Spleen (tissue), 11 donors: ENCODE results near the gene TNFRSF1B. TPM values are rescaled to one million over a fixed set of nuclear protein-coding genes. Genes with fewer than 3 reads are reported as not detected.

Experiments
- DNase-seq: peaks from one replicate; pipeline ENCODE4 v3.0.0-alpha.2; 2020
- H3K27ac ChIP-seq, 8 donors: fragments of 200-600 bp; sonication (generic) in 7 of 8; 1 replicate in 4 of 8; 2 replicates in 4 of 8; pipeline versions ENCODE4 v1.5.0 to v1.8.0; 2016 to 2021; ENCODE audit warnings: inconsistent platforms in 4 of 8, mild to moderate bottlenecking in 4 of 8, moderate library complexity in 1 of 8
- H3K27me3 ChIP-seq, 7 donors: fragments of 200-600 bp; sonication (generic) in 6 of 7; replicated peaks in 1 of 7; 1 replicate in 4 of 7; 2 replicates in 3 of 7; pipeline versions ENCODE4 v1.5.0 to v1.8.0; 2016 to 2021; ENCODE audit warnings: inconsistent platforms in 3 of 7, mild to moderate bottlenecking in 1 of 7
- H3K36me3 ChIP-seq, 6 donors: fragments of 200-600 bp; sonication (generic) in 5 of 6; 1 replicate in 4 of 6; 2 replicates in 2 of 6; pipeline versions ENCODE4 v1.5.0 to v1.8.0; 2016 to 2021; ENCODE audit warnings: inconsistent platforms in 2 of 6
- H3K4me1 ChIP-seq, 6 donors: fragments of 200-600 bp; sonication (generic) in 5 of 6; 1 replicate in 3 of 6; 2 replicates in 3 of 6; pipeline versions ENCODE4 v1.5.0 to v1.8.0; 2016 to 2021; ENCODE audit warnings: inconsistent platforms in 3 of 6
- H3K4me3 ChIP-seq, 8 donors: fragments of 200-600 bp; sonication (generic) in 7 of 8; 1 replicate in 4 of 8; 2 replicates in 4 of 8; pipeline versions ENCODE4 v1.5.0 to v1.8.0; 2016 to 2021; ENCODE audit warnings: inconsistent platforms in 4 of 8, mild to moderate bottlenecking in 4 of 8, moderate library complexity in 2 of 8
- H3K9me3 ChIP-seq, 8 donors: fragments of 200-600 bp; sonication (generic) in 7 of 8; 1 replicate in 4 of 8; 2 replicates in 4 of 8; pipeline versions ENCODE4 v1.5.0 to v1.8.0; 2016 to 2021; ENCODE audit warnings: inconsistent platforms in 4 of 8
- CTCF ChIP-seq, 11 experiments: fragments of 200-600 bp in 7 of 11; fragments of 450-650 bp in 4 of 11; sonication (generic) in 4 of 11; IDR thresholded peaks in 8 of 11; conservative IDR thresholded peaks in 3 of 11; 1 replicate in 7 of 11; 2 replicates in 4 of 11; pipeline versions ENCODE4 v1.4.0 to v1.8.0; 2016 to 2021; ENCODE audit warnings: antibody characterized with exemption in 11 of 11, inconsistent platforms in 4 of 11, mild to moderate bottlenecking in 1 of 11
- POLR2A ChIP-seq, 3 donors: fragments of 450-650 bp; IDR thresholded peaks; one replicate each; pipeline ENCODE4 v1.5.1; 2017; ENCODE audit warnings: antibody characterized with exemption in 3 of 3, mild to moderate bottlenecking in 1 of 3
- POLR2AphosphoS5 ChIP-seq, 3 donors: sonication (generic); formaldehyde crosslinking; IDR thresholded peaks; one replicate each; pipeline ENCODE4 v1.5.1; 2017; ENCODE audit warnings: antibody characterized with exemption in 3 of 3
- WGBS, 5 donors: extraction: QIAGEN DNeasy Blood & Tissue Kit in 3 of 5; methylation state at CpG; one replicate each; pipeline versions ENCODE4 v1.1.5 to v1.1.7; 2013 to 2018; 5-methylcytosine and 5-hydroxymethylcytosine counted together
- intact Hi-C: fragments of 100-400 bp; cut with DNase I; formaldehyde crosslinking; loops from one replicate; pipeline ENCODE4 v1.15.0; 2023; ENCODE audit warnings: low total_unique reads
- polyA plus RNA-seq, 3 donors: library from polyadenylated mRNA; stranded (reverse); fragments of 200-250 nt; gene quantifications; one replicate each; pipeline ENCODE4 v1.2.1, GENCODE V29; 2013
- total RNA-seq, 7 donors: library from RNA; depleted of rRNA in 3 of 7; stranded (reverse); fragments of >200 nt in 3 of 7; fragmentation: NEBNext Ultra II Directional in 4 of 7; extraction: Animal tissue kit (Norgen Biotek cat#: 25700) in 4 of 7; gene quantifications; one replicate each; pipeline versions ENCODE4 v1.1.0 to v1.2.1, GENCODE V29; 2016 to 2021
- donor health status: healthy with polysubstance abuse.
- donor health status: DM: no; HTN: no; CAD: no; lungs with moderate emphysema.
- donor health status: DM: no; HTN: no; CAD: no.
- donor health status: Bipolar disorder and iron deficiency.
- donor health status: healthy.
- donor health status: DM: no; HTN: no; CAD: no.
- donor health status: DM: yes; HTN: yes; CAD: no.

The TNFRSF1B gene
- total and polyA plus RNA-seq, 10 donors: 28.5 to 233 (median 167) TPM

- Histone ChIP-seq H3K4me3 (peak overlapping the region in 2 of 8 donors; percentile 7 to 61), H3K9me3 (peaks cover 0 to 6% (median 0%) of the 10 kb centered on the region in 8 donors), H3K27me3 (no peaks in the 10 kb centered on the region), H3K4me1 (peaks cover 59 to 100% (median 86%) of the 10 kb centered on the region in 6 donors), H3K27ac (peak overlapping the region; percentile 88 to 99 (median 96)), H3K36me3 (no peaks in the 10 kb centered on the region)
- DNase-seq: no peak
- intact Hi-C loops: no loop called here
- WGBS, 5 donors: 13 to 35% (median 29%) methylated on average over 9 of the region's 9 CpGs
- TF ChIP-seq POLR2AphosphoS5 (IDR thresholded peaks at IDR 0.05) (peak; percentile 62 to 86 (median 67)), CTCF (IDR thresholded peaks at IDR 0.05 in 8 of 11, conservative IDR thresholded peaks at IDR 0.05 in 3 of 11) (peak in 2 of 11 experiments; percentile 21 to 30), POLR2A (IDR thresholded peaks at IDR 0.05) (peak in 1 of 3 donors; percentile 57)
These were observed 16.2 kb upstream of the TNFRSF1B start for GRCh38 chr1:12150456-12151200.

- Histone ChIP-seq H3K4me1 (peaks cover 59 to 100% (median 83%) of the 10 kb centered on the region in 6 donors), H3K27ac (peak overlapping the region; percentile 88 to 99 (median 96)), H3K4me3 (peak overlapping the region in 1 of 8 donors; percentile 61), H3K9me3 (peaks cover 0 to 6% (median 0%) of the 10 kb centered on the region in 8 donors), H3K27me3 (no peaks in the 10 kb centered on the region), H3K36me3 (no peaks in the 10 kb centered on the region)
- TF ChIP-seq POLR2AphosphoS5 (IDR thresholded peaks at IDR 0.05): no peak
- no peak for TF ChIP-seq POLR2A (IDR thresholded peaks at IDR 0.05)
- TF ChIP-seq CTCF (IDR thresholded peaks at IDR 0.05 in 8 of 11, conservative IDR thresholded peaks at IDR 0.05 in 3 of 11): no peak
- WGBS, 5 donors: 94 to 100% (median 98%) methylated on average over 2 of the region's 2 CpGs
- intact Hi-C loops: no loop called here
- no peak for DNase-seq
These were observed 15.3 kb upstream of the TNFRSF1B start for GRCh38 chr1:12151465-12151864.

GRCh38 chr1:12152113-12152891, 14.5 kb upstream of the TNFRSF1B start:
- DNase-seq: no peak
- 49 to 61% (median 59%) methylated on average over 7 of the region's 7 CpGs for WGBS, 5 donors
- Histone ChIP-seq H3K4me1 (peaks cover 60 to 100% (median 82%) of the 10 kb centered on the region in 6 donors), H3K27me3 (no peaks in the 10 kb centered on the region), H3K36me3 (no peaks in the 10 kb centered on the region), H3K9me3 (peaks cover 0 to 6% (median 0%) of the 10 kb centered on the region in 8 donors), H3K4me3 (peak overlapping the region in 1 of 8 donors; percentile 61), H3K27ac (peak overlapping the region; percentile 79 to 99 (median 96))
- peak in 2 of 3 donors; percentile 29 to 76 for TF ChIP-seq POLR2AphosphoS5 (IDR thresholded peaks at IDR 0.05)
- no peak for TF ChIP-seq CTCF (IDR thresholded peaks at IDR 0.05 in 8 of 11, conservative IDR thresholded peaks at IDR 0.05 in 3 of 11)
- no peak for TF ChIP-seq POLR2A (IDR thresholded peaks at IDR 0.05)
- intact Hi-C loops: no loop called here
